Peyer's patch (tissue), 4 donors: ENCODE data around the gene AFF2. TPM values are rescaled to one million over a fixed set of nuclear protein-coding genes. Genes with fewer than 3 reads are reported as not detected.
A peak's percentile ranks its signal among the peaks of the same experiment; 100 is the strongest.

Experiments used
- DNase-seq, 3 donors: peaks; one replicate each; pipeline ENCODE4 v3.0.0-alpha.2; 2017 to 2019
- H3K27ac ChIP-seq, 4 donors: fragments of 200-600 bp; sonication (generic); one replicate each; pipeline ENCODE4 v1.5.1; 2016 to 2019
- H3K27me3 ChIP-seq, 2 donors: fragments of 200-600 bp; sonication (generic); one replicate each; pipeline ENCODE4 v1.5.1; 2019
- H3K36me3 ChIP-seq, 3 donors: fragments of 200-600 bp; sonication (generic); one replicate each; pipeline ENCODE4 v1.5.1; 2016 to 2019
- H3K4me1 ChIP-seq, 4 donors: fragments of 200-600 bp; sonication (generic); one replicate each; pipeline ENCODE4 v1.5.1; 2016 to 2019
- H3K4me3 ChIP-seq, 4 donors: fragments of 200-600 bp; sonication (generic); 1 replicate in 3 of 4; 2 replicates in 1 of 4; pipeline ENCODE4 v1.5.1; 2016 to 2019; ENCODE audit warnings: mild to moderate bottlenecking in 1 of 4
- H3K9me3 ChIP-seq, 4 donors: fragments of 200-600 bp; sonication (generic); one replicate each; pipeline ENCODE4 v1.5.1; 2016 to 2019; ENCODE audit warnings: mild to moderate bottlenecking in 1 of 4
- CTCF ChIP-seq, 6 experiments: fragments of 450-650 bp in 4 of 6; fragments of 200-600 bp in 2 of 6; sonication (generic) in 1 of 6; IDR thresholded peaks; one replicate each; pipeline ENCODE4 v1.5.1; 2017 to 2019; ENCODE audit warnings: antibody characterized with exemption in 6 of 6, mild to moderate bottlenecking in 3 of 6, moderate library complexity in 1 of 6
- POLR2A ChIP-seq, 2 donors: fragments of 450-650 bp; IDR thresholded peaks; one replicate each; pipeline ENCODE4 v1.5.1; 2017; ENCODE audit warnings: antibody characterized with exemption in 2 of 2, mild to moderate bottlenecking in 2 of 2, moderate library complexity in 2 of 2
- total RNA-seq, 4 donors: library from RNA; depleted of rRNA; stranded (reverse); fragments of >200 nt; gene quantifications; one replicate each; pipeline ENCODE4 v1.1.0, GENCODE V29; 2016

AFF2 gene
- total RNA-seq, 4 donors from 2014 or later = 0.18 to 2.5 (median 1.9) TPM; not detected in 1

GRCh38 chrX:148540671-148541583, 40.5 kb downstream of the AFF2 start:
- Histone ChIP-seq H3K27ac (no peak overlapping the region), H3K9me3 (no peaks in the 10 kb centered on the region)

GRCh38 chrX:148541584-148541940, 41.1 kb downstream of the AFF2 start:
- DNase-seq = no peak
- Histone ChIP-seq H3K27me3 (no peaks in the 10 kb centered on the region), H3K4me1 (no peaks in the 10 kb centered on the region), H3K27ac (no peak overlapping the region), H3K4me3 (no peak overlapping the region), H3K36me3 (no peaks in the 10 kb centered on the region), H3K9me3 (no peaks in the 10 kb centered on the region)
- TF ChIP-seq POLR2A (IDR thresholded peaks at IDR 0.05) = no peak

More at GRCh38 chrX:148540671-148541583, 40.5 kb downstream of the AFF2 start:
- TF ChIP-seq CTCF (IDR thresholded peaks at IDR 0.05) = no peak
- TF ChIP-seq POLR2A (IDR thresholded peaks at IDR 0.05) = no peak
- Histone ChIP-seq H3K36me3 (no peaks in the 10 kb centered on the region), H3K27me3 (no peaks in the 10 kb centered on the region), H3K4me3 (no peak overlapping the region), H3K4me1 (no peaks in the 10 kb centered on the region)
- DNase-seq = no peak

- TF ChIP-seq POLR2A (IDR thresholded peaks at IDR 0.05) = no peak
- TF ChIP-seq CTCF (IDR thresholded peaks at IDR 0.05) = no peak
- H3K9me3 ChIP-seq = no peaks in the 10 kb centered on the region
- H3K36me3 ChIP-seq = no peaks in the 10 kb centered on the region
- no peak overlapping the region for H3K4me3 ChIP-seq
- no peak overlapping the region for H3K27ac ChIP-seq
- DNase-seq = peak in 1 of 3 donors; percentile 18
- no peaks in the 10 kb centered on the region for H3K4me1 ChIP-seq
- H3K27me3 ChIP-seq = no peaks in the 10 kb centered on the region
These were observed 42.3 kb downstream of the AFF2 start for GRCh38 chrX:148542481-148543255.

- TF ChIP-seq CTCF (IDR thresholded peaks at IDR 0.05) (no peak), POLR2A (IDR thresholded peaks at IDR 0.05) (no peak)
- Histone ChIP-seq H3K4me1 (no peaks in the 10 kb centered on the region), H3K36me3 (no peaks in the 10 kb centered on the region), H3K27me3 (no peaks in the 10 kb centered on the region), H3K9me3 (no peaks in the 10 kb centered on the region), H3K27ac (no peak overlapping the region), H3K4me3 (no peak overlapping the region)
- DNase-seq = no peak
These were observed 52.4 kb downstream of the AFF2 start for GRCh38 chrX:148552775-148553174.

GRCh38 chrX:148555101-148555500, 54.7 kb downstream of the AFF2 start:
- Histone ChIP-seq H3K4me3 (no peak overlapping the region), H3K4me1 (no peaks in the 10 kb centered on the region), H3K27me3 (no peaks in the 10 kb centered on the region), H3K36me3 (no peaks in the 10 kb centered on the region), H3K27ac (no peak overlapping the region), H3K9me3 (no peaks in the 10 kb centered on the region)
- DNase-seq = no peak
- TF ChIP-seq CTCF (IDR thresholded peaks at IDR 0.05) (no peak), POLR2A (IDR thresholded peaks at IDR 0.05) (no peak)
